ENCODE data around the gene CCR6. TPM values are rescaled to one million over a fixed set of nuclear protein-coding genes. Genes with fewer than 3 reads are reported as not detected.

Gene CCR6
- total RNA-seq, 1 experiment from 2014 or later, result not detected

- no peaks in the 10 kb centered on the region for H3K27me3 ChIP-seq (ENCODE audit: insufficient read depth, low read length)
- DNase-seq, result no peak
- H2BK20ac ChIP-seq (ENCODE audit: low read depth, low read length, poor library complexity, severe bottlenecking), result no peak overlapping the region
- no peak overlapping the region for H3K4me2 ChIP-seq (ENCODE audit: insufficient read depth, insufficient read length, low read length)
- no peak overlapping the region for H3K23ac ChIP-seq (ENCODE audit: insufficient read length, low read depth, low read length)
- no peak overlapping the region for H2BK12ac ChIP-seq (ENCODE audit: insufficient read length, low read depth, low read length)
- no peaks in the 10 kb centered on the region for H3K23me2 ChIP-seq (ENCODE audit: insufficient read length, low read depth, low read length, poor library complexity, severe bottlenecking)
- H3K27ac Mint-ChIP-seq, result no peak overlapping the region; a peak in 1 of 7 replicates
- H3K27me3 Mint-ChIP-seq (ENCODE audit: low read depth), result peaks cover 1% of the 10 kb centered on the region; the same call in 1 of the 2 replicates
- H4K8ac ChIP-seq (replicated peaks; ENCODE audit: insufficient read length, low read depth, low read length), result no peak overlapping the region
- H4K20me1 ChIP-seq (ENCODE audit: control insufficient read depth, insufficient read depth, insufficient read length), result no peaks in the 10 kb centered on the region
- TF ChIP-seq, protein P1, sequence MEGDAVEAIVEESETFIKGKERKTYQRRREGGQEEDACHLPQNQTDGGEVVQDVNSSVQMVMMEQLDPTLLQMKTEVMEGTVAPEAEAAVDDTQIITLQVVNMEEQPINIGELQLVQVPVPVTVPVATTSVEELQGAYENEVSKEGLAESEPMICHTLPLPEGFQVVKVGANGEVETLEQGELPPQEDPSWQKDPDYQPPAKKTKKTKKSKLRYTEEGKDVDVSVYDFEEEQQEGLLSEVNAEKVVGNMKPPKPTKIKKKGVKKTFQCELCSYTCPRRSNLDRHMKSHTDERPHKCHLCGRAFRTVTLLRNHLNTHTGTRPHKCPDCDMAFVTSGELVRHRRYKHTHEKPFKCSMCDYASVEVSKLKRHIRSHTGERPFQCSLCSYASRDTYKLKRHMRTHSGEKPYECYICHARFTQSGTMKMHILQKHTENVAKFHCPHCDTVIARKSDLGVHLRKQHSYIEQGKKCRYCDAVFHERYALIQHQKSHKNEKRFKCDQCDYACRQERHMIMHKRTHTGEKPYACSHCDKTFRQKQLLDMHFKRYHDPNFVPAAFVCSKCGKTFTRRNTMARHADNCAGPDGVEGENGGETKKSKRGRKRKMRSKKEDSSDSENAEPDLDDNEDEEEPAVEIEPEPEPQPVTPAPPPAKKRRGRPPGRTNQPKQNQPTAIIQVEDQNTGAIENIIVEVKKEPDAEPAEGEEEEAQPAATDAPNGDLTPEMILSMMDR (conservative IDR thresholded peaks at IDR 0.05), result no peak
- H3K9me3 ChIP-seq (ENCODE audit: control insufficient read depth, low read depth, low read length), result no peaks in the 10 kb centered on the region
- no CpG with 5 or more reads among the region's 7 CpGs for WGBS (ENCODE audit: extremely low coverage, insufficient read length, low lambda C conversion rate)
- peaks cover 13 to 14% of the 10 kb centered on the region in 2 experiments for H3K9me3 Mint-ChIP-seq
- H2BK15ac ChIP-seq (ENCODE audit: low read depth, low read length), result no peak overlapping the region
- H3K14ac ChIP-seq (ENCODE audit: insufficient read depth, low read length), result no peak overlapping the region
- no peak overlapping the region for H2AK5ac ChIP-seq (ENCODE audit: insufficient read length, low read length)
- no peak overlapping the region for H2BK5ac ChIP-seq (ENCODE audit: insufficient read length, low read length)
- H3T11ph ChIP-seq (ENCODE audit: low read length), result no peak overlapping the region
- no peak overlapping the region for H2AFZ ChIP-seq (ENCODE audit: low read length)
- H3K79me2 ChIP-seq (ENCODE audit: insufficient read depth, low read length), result no peaks in the 10 kb centered on the region
- H4K91ac ChIP-seq (ENCODE audit: insufficient read length, low read depth, low read length), result no peak overlapping the region
- no peak overlapping the region for H3K9ac ChIP-seq (ENCODE audit: extremely low read depth, insufficient read length, low read length)
- no peak overlapping the region for H3K4me3 Mint-ChIP-seq
- H3K36me3 Mint-ChIP-seq (ENCODE audit: insufficient read depth in 1 of 3, low read depth in 3 of 3), result peaks cover 3 to 8% (median 8%) of the 10 kb centered on the region in 3 experiments
- H3K56ac ChIP-seq (ENCODE audit: insufficient read length, low read depth, low read length), result no peak overlapping the region
- H3K4me1 Mint-ChIP-seq, result peaks cover 8 to 9% of the 10 kb centered on the region in 2 experiments; a peak in 3 of 4 replicates
- H2BK120ac ChIP-seq (ENCODE audit: low read depth, low read length, poor library complexity, severe bottlenecking), result no peak overlapping the region
- H3K4ac ChIP-seq (ENCODE audit: low read depth, low read length), result no peak overlapping the region
- H3K18ac ChIP-seq (ENCODE audit: insufficient read length, low read depth, low read length), result no peak overlapping the region
- H4K5ac ChIP-seq (ENCODE audit: insufficient read length, low read depth, low read length), result no peak overlapping the region
- no peaks in the 10 kb centered on the region for H3K79me1 ChIP-seq (ENCODE audit: insufficient read depth, low read depth, low read length, poor library complexity, severe bottlenecking)
- H3K27ac ChIP-seq (ENCODE audit: insufficient read length, low read depth, low read length), result no peak overlapping the region
- no peaks in the 10 kb centered on the region for H3K4me1 ChIP-seq (ENCODE audit: insufficient read depth, low read length)
These were observed 31.1 kb upstream of the CCR6 start for GRCh38 chr6:167091805-167092107.
